Keratinocyte (primary cell): ENCODE data around the gene RPS27.

Experiments used
- EZH2 ChIP-seq: IDR thresholded peaks from one replicate; pipeline ENCODE4 v1.6.1; 2012; ENCODE audit warnings: inconsistent platforms, mild to moderate bottlenecking, low read length, moderate library complexity
- TF ChIP-seq, protein P1 (sequence below), 3 experiments: IDR thresholded peaks in 1 of 3; conservative IDR thresholded peaks in 1 of 3; optimal IDR thresholded peaks in 1 of 3; 2 replicates in 2 of 3; 3 replicates in 1 of 3; pipeline versions ENCODE3 to v1.5.1; 2011; ENCODE audit warnings: low read length in 3 of 3, mild to moderate bottlenecking in 3 of 3, moderate library complexity in 2 of 3, control low read depth in 1 of 3, inconsistent platforms in 1 of 3; ENCODE audit not compliant: insufficient read depth in 2 of 3; ENCODE audit errors: extremely low read depth in 1 of 3

DNA sequence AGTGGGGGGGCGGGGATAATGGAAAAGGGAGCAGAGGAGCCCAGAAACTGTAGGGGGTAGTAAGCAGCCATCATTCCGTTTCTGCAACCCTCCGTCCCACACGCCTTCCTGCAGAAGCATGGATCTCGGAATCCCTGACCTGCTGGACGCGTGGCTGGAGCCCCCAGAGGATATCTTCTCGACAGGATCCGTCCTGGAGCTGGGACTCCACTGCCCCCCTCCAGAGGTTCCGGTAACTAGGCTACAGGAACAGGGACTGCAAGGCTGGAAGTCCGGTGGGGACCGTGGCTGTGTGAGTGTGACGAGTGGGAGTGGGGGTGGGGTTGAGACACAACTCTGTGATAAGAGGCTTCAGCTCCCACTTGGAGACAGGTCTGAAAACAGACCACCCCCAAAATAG lies 22.2 kb upstream of the RPS27 start:
- TF ChIP-seq, protein P1, sequence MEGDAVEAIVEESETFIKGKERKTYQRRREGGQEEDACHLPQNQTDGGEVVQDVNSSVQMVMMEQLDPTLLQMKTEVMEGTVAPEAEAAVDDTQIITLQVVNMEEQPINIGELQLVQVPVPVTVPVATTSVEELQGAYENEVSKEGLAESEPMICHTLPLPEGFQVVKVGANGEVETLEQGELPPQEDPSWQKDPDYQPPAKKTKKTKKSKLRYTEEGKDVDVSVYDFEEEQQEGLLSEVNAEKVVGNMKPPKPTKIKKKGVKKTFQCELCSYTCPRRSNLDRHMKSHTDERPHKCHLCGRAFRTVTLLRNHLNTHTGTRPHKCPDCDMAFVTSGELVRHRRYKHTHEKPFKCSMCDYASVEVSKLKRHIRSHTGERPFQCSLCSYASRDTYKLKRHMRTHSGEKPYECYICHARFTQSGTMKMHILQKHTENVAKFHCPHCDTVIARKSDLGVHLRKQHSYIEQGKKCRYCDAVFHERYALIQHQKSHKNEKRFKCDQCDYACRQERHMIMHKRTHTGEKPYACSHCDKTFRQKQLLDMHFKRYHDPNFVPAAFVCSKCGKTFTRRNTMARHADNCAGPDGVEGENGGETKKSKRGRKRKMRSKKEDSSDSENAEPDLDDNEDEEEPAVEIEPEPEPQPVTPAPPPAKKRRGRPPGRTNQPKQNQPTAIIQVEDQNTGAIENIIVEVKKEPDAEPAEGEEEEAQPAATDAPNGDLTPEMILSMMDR (optimal IDR thresholded peaks at IDR 0.05 in 1 of 3, IDR thresholded peaks at IDR 0.05 in 1 of 3, conservative IDR thresholded peaks at IDR 0.05 in 1 of 3; ENCODE audit: extremely low read depth in 1 of 3, insufficient read depth in 2 of 3, low read length in 3 of 3), result no peak
- TF ChIP-seq EZH2, result no peak
